Keratinocyte (primary cell): ENCODE measurements around the gene MAPK12. TPM values are rescaled to one million over a fixed set of nuclear protein-coding genes. Genes with fewer than 3 reads are reported as not detected.

Source experiments
- DNase-seq: peaks from one replicate; pipeline ENCODE4 v3.0.0-alpha.2; 2011; ENCODE audit warnings: low read depth, missing footprints, low spot score
- FAIRE-seq: peaks from 2 replicates; lab custom pipeline; 2011; peaks lifted over from hg19 to GRCh38; lab: Jason Lieb, UNC
- H2AFZ ChIP-seq: 2 replicates; pipeline ENCODE4 v1.6.0; 2012; ENCODE audit warnings: low read length, control low read depth, inconsistent platforms; ENCODE audit not compliant: control insufficient read depth
- H3K27ac ChIP-seq: 2 replicates; pipeline ENCODE4 v1.5.1; 2011; ENCODE audit warnings: low read length; ENCODE audit not compliant: control insufficient read depth, insufficient read depth
- H3K27me3 ChIP-seq: 3 replicates; pipeline ENCODE4 v1.6.0; 2011; ENCODE audit warnings: low read length; ENCODE audit not compliant: control insufficient read depth, insufficient read depth; ENCODE audit errors: extremely low read depth
- H3K36me3 ChIP-seq, 2 experiments: 2 replicates in 1 of 2; 3 replicates in 1 of 2; pipeline ENCODE4 v1.5.1; 2011; ENCODE audit warnings: low read length in 2 of 2, mild to moderate bottlenecking in 1 of 2; ENCODE audit not compliant: control insufficient read depth in 2 of 2, insufficient read depth in 2 of 2; ENCODE audit errors: extremely low read depth in 1 of 2
- H3K4me1 ChIP-seq: 3 replicates; pipeline ENCODE4 v1.5.1; 2011; ENCODE audit warnings: low read length; ENCODE audit not compliant: control insufficient read depth, insufficient read depth; ENCODE audit errors: extremely low read depth
- H3K4me2 ChIP-seq: 3 replicates; pipeline ENCODE4 v1.6.0; 2011; ENCODE audit warnings: low read depth, low read length; ENCODE audit not compliant: control insufficient read depth, insufficient read depth; ENCODE audit errors: extremely low read depth
- H3K4me3 ChIP-seq, 3 experiments: fragments of 200-600 bp in 1 of 3; sonication (generic) in 1 of 3; 2 replicates in 2 of 3; 3 replicates in 1 of 3; pipeline ENCODE4 v1.5.1; 2011 to 2016; ENCODE audit warnings: low read length in 3 of 3, mild to moderate bottlenecking in 3 of 3, control low read depth in 2 of 3, inconsistent platforms in 1 of 3, low read depth in 1 of 3, mixed read lengths in 1 of 3, mixed run types in 1 of 3, moderate library complexity in 1 of 3; ENCODE audit not compliant: control insufficient read depth in 2 of 3, insufficient read depth in 2 of 3; ENCODE audit errors: extremely low read depth in 1 of 3
- H3K79me2 ChIP-seq: 2 replicates; pipeline ENCODE4 v1.6.0; 2012; ENCODE audit warnings: low read length; ENCODE audit not compliant: control insufficient read depth, insufficient read depth
- H3K9ac ChIP-seq: 3 replicates; pipeline ENCODE4 v1.6.0; 2011; ENCODE audit warnings: low read length; ENCODE audit not compliant: control insufficient read depth, insufficient read depth; ENCODE audit errors: extremely low read depth
- H3K9me1 ChIP-seq: 3 replicates; pipeline ENCODE4 v1.6.0; 2011; ENCODE audit warnings: low read length; ENCODE audit not compliant: control insufficient read depth, insufficient read depth; ENCODE audit errors: extremely low read depth
- H3K9me3 ChIP-seq: 2 replicates; pipeline ENCODE4 v1.5.1; 2012; ENCODE audit warnings: low read depth, low read length; ENCODE audit not compliant: control insufficient read depth
- H4K20me1 ChIP-seq: 3 replicates; pipeline ENCODE4 v1.6.0; 2011; ENCODE audit warnings: low read length; ENCODE audit not compliant: control insufficient read depth, insufficient read depth; ENCODE audit errors: extremely low read depth
- CTCF ChIP-seq, 3 experiments: IDR thresholded peaks in 1 of 3; conservative IDR thresholded peaks in 1 of 3; optimal IDR thresholded peaks in 1 of 3; 2 replicates in 2 of 3; 3 replicates in 1 of 3; pipeline versions ENCODE3 to v1.5.1; 2011; ENCODE audit warnings: low read length in 3 of 3, mild to moderate bottlenecking in 3 of 3, moderate library complexity in 2 of 3, control low read depth in 1 of 3, inconsistent platforms in 1 of 3; ENCODE audit not compliant: insufficient read depth in 2 of 3; ENCODE audit errors: extremely low read depth in 1 of 3
- EZH2 ChIP-seq: IDR thresholded peaks from one replicate; pipeline ENCODE4 v1.6.1; 2012; ENCODE audit warnings: inconsistent platforms, mild to moderate bottlenecking, low read length, moderate library complexity
- dilution Hi-C: fragments of 300-500 bp; cut with MboI; formaldehyde crosslinking; loops from one replicate; pipeline ENCODE4 v1.7.0; 2020; ENCODE audit warnings: low sequenced_read_pairs; ENCODE audit not compliant: extremely low pct_ligation_motif_present
- polyA plus RNA-seq, 5 experiments: library from polyadenylated mRNA; depleted of rRNA in 3 of 5; stranded (reverse) in 3 of 5; stranded (forward) in 1 of 5; unstranded in 1 of 5; fragments of >200 nt; gene quantifications; 1 replicate in 1 of 5; 2 replicates in 3 of 5; 3 replicates in 1 of 5; pipeline versions ENCODE4 v1.2.1 to v1.2.3, GENCODE V29; 2011 to 2012; ENCODE audit warnings: missing spikeins in 2 of 5, low read depth in 1 of 5, low replicate concordance in 1 of 5

MAPK12 gene
- polyA plus RNA-seq, 1 donor (not counting 4 experiments of a cell fraction or from before 2014, with no cell fraction given): 10.1 TPM

- no peak overlapping the region for H3K4me3 ChIP-seq
- H2AFZ ChIP-seq: no peak overlapping the region
- H3K9me3 ChIP-seq: no peaks in the 10 kb centered on the region
- dilution Hi-C loops: no loop called here
- no peak for DNase-seq
- no peaks in the 10 kb centered on the region for H3K27me3 ChIP-seq
- H3K9me1 ChIP-seq: no peaks in the 10 kb centered on the region
- peaks cover 76% of the 10 kb centered on the region for H3K79me2 ChIP-seq
- TF ChIP-seq EZH2 (no peak), CTCF (optimal IDR thresholded peaks at IDR 0.05 in 1 of 3, IDR thresholded peaks at IDR 0.05 in 1 of 3, conservative IDR thresholded peaks at IDR 0.05 in 1 of 3; ENCODE audit: extremely low read depth in 1 of 3, insufficient read depth in 2 of 3, low read length in 3 of 3) (no peak)
- FAIRE-seq: no peak
- H3K4me1 ChIP-seq: peaks cover 18% of the 10 kb centered on the region
- H4K20me1 ChIP-seq: peaks cover 10% of the 10 kb centered on the region
- no peak overlapping the region for H3K27ac ChIP-seq
- no peak overlapping the region for H3K9ac ChIP-seq
- no peak overlapping the region for H3K4me2 ChIP-seq
- peaks cover 26 to 31% of the 10 kb centered on the region in 2 experiments for H3K36me3 ChIP-seq
Observed at GRCh38 chr22:50289942-50290630, 28.6 kb upstream of the MAPK12 start.

- Histone ChIP-seq H3K36me3 (peaks cover 23 to 31% of the 10 kb centered on the region in 2 experiments), H2AFZ (no peak overlapping the region)
Observed at GRCh38 chr22:50289151-50289941, 27.9 kb upstream of the MAPK12 start.

More at GRCh38 chr22:50289151-50289941, 27.9 kb upstream of the MAPK12 start:
- H3K79me2 ChIP-seq: peaks cover 70% of the 10 kb centered on the region
- DNase-seq (no peak), FAIRE-seq (no peak)
- peaks cover 10% of the 10 kb centered on the region for H4K20me1 ChIP-seq
- no peak overlapping the region for H3K4me2 ChIP-seq
- peaks cover 16% of the 10 kb centered on the region for H3K4me1 ChIP-seq
- no peaks in the 10 kb centered on the region for H3K27me3 ChIP-seq
- dilution Hi-C loops: no loop called here
- no peak overlapping the region for H3K9ac ChIP-seq
- TF ChIP-seq CTCF (optimal IDR thresholded peaks at IDR 0.05 in 1 of 3, IDR thresholded peaks at IDR 0.05 in 1 of 3, conservative IDR thresholded peaks at IDR 0.05 in 1 of 3; ENCODE audit: extremely low read depth in 1 of 3, insufficient read depth in 2 of 3, low read length in 3 of 3): no peak
- TF ChIP-seq EZH2: no peak
- no peak overlapping the region for H3K27ac ChIP-seq
- no peaks in the 10 kb centered on the region for H3K9me1 ChIP-seq
- no peak overlapping the region for H3K4me3 ChIP-seq
- no peaks in the 10 kb centered on the region for H3K9me3 ChIP-seq
